ENCODE measurements around the gene MAMDC4.
"Not testable (repeated sequence)": the region's sequence is repeated elsewhere in the genome, so short reads cannot be mapped to it uniquely, and the experiment has no call there.

Gene MAMDC4

GRCh38 chr9:136831002-136831719, 21.0 kb upstream of the MAMDC4 start:
- Mint-ChIP-seq H3K27ac (no peak overlapping the region), H3K27me3 (no peaks in the 10 kb centered on the region), H3K36me3 (no peaks in the 10 kb centered on the region), H3K9me3 (ENCODE audit: low read depth) (no peaks in the 10 kb centered on the region), H3K4me1 (ENCODE audit: low read depth) (no peaks in the 10 kb centered on the region), H3K4me3 (no peak overlapping the region)

DNA sequence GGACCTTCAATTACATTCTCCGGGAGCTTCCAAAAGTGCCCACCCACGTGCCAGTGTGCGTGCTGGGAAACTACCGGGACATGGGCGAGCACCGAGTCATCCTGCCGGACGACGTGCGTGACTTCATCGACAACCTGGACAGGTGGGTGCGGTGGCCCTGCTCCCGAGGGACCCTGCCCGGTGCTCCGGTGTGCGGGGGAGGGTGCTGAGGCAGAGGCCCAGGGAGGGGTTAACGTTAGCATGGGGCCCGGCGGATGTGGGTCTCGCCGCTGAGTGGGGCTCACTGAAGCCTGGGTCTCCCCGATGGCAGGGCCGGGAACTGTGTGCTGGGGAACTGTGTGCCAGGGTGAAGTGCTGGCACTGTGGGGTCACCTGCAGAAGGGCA, 20.4 kb upstream of the MAMDC4 start:
- H3K36me3 Mint-ChIP-seq = no peaks in the 10 kb centered on the region
- H3K27ac Mint-ChIP-seq = no peak overlapping the region
- H3K9me3 Mint-ChIP-seq (ENCODE audit: low read depth) = no peaks in the 10 kb centered on the region
- H3K4me1 Mint-ChIP-seq (ENCODE audit: low read depth) = no peaks in the 10 kb centered on the region
- H3K27me3 Mint-ChIP-seq = no peaks in the 10 kb centered on the region
- H3K4me3 Mint-ChIP-seq = no peak overlapping the region

DNA sequence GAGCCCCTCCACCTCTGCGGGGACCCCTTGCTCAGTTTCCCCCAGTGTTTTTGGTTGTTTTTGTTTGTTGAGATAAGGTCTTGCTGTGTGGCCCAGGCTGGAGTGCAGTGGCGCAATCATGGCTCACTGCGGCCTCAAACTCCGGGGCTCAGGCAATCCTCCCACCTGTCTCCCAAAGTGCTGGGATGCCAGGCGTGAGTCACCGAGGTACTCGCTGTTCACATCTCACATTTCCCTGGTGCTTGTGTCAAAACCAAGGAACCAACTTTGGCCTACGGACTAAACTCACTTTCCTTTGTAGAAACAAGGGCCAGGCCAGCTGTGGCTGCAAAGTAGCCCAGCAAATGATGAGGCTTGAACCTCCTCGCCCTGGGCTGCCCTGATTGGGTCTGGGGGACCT, 19.6 kb upstream of the MAMDC4 start:
- H3K4me3 Mint-ChIP-seq = no peak overlapping the region
- no peak overlapping the region for H3K27ac Mint-ChIP-seq
- H3K9me3 Mint-ChIP-seq (ENCODE audit: low read depth) = no peaks in the 10 kb centered on the region
- H3K36me3 Mint-ChIP-seq = no peaks in the 10 kb centered on the region
- no peaks in the 10 kb centered on the region for H3K4me1 Mint-ChIP-seq (ENCODE audit: low read depth)
- H3K27me3 Mint-ChIP-seq = no peaks in the 10 kb centered on the region

DNA sequence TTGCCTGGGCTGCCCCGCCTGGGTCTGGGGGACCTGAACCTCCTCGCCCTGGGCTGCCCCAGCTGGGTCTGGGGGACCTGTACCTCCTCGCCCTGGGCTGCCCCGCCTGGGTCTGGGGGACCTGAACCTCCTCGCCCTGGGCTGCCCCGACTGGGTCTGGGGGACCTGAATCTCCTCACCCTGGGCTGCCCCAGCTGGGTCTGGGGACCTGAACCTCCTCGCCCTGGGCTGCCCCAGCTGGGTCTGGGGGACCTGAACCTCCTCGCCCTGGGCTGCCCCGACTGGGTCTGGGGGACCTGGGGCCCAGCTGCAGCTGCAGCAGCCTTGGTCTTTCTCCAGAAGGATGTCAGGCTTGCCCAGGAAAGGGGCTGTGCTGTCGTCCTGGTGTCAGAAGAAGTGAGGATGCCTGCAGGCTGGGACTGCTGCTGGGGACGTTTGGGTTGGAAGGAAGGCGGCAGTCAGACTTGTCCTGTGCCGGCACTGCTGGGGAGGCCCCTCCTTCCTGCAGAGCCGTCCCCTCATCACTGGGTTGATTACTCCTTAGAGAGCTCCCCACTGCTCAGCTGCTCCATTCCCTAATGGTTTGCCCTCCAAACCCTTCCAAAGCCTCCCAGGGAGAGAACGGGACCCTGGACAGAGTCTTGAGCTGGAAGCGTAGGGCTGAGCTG, 18.6 kb upstream of the MAMDC4 start:
- not testable (repeated sequence) for H3K4me1 Mint-ChIP-seq (ENCODE audit: low read depth); H3K4me3 Mint-ChIP-seq; H3K9me3 Mint-ChIP-seq (ENCODE audit: low read depth); H3K27ac Mint-ChIP-seq; H3K36me3 Mint-ChIP-seq; H3K27me3 Mint-ChIP-seq

DNA sequence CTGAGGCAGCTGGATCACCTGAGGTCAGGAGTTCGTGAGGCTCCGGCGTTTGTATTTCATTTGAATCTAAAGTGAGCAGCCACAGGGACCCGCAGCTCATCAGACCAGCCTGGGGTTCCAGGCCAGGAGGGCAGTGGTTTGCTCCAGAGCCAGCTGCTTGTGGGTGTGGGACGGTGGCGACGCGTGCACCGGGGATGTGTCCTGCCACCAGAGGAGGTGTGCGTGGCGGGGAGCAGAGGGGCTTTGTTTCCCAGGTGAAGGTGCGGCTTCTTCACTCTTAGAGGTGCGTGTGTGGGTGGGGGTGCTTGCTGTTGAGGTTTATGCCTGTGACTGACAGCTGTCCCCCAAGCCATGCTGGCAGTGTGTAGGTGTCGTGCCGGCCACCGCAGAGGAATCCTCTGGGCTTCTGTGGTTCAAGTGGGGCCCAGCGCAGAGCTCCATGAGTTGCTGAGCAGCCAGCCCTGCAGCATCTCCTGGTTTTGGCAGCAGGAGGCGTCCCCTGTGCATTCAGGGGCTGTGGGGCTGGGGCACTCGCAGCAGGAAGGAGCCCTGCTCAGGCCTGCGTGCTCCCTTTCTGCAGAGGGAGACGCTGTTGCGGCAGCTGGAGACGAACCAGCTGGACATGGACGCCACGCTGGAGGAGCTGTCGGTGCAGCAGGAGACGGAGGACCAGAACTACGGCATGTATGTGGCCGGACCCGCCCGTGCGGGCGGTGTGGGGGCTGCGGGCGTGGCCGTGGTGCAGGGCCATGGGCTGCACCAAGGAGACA, 16.8 kb upstream of the MAMDC4 start:
- Mint-ChIP-seq H3K27me3 (no peaks in the 10 kb centered on the region), H3K36me3 (peaks cover 3% of the 10 kb centered on the region), H3K4me3 (no peak overlapping the region), H3K4me1 (ENCODE audit: low read depth) (peaks cover 3% of the 10 kb centered on the region), H3K9me3 (ENCODE audit: low read depth) (no peaks in the 10 kb centered on the region), H3K27ac (no peak overlapping the region)

DNA sequence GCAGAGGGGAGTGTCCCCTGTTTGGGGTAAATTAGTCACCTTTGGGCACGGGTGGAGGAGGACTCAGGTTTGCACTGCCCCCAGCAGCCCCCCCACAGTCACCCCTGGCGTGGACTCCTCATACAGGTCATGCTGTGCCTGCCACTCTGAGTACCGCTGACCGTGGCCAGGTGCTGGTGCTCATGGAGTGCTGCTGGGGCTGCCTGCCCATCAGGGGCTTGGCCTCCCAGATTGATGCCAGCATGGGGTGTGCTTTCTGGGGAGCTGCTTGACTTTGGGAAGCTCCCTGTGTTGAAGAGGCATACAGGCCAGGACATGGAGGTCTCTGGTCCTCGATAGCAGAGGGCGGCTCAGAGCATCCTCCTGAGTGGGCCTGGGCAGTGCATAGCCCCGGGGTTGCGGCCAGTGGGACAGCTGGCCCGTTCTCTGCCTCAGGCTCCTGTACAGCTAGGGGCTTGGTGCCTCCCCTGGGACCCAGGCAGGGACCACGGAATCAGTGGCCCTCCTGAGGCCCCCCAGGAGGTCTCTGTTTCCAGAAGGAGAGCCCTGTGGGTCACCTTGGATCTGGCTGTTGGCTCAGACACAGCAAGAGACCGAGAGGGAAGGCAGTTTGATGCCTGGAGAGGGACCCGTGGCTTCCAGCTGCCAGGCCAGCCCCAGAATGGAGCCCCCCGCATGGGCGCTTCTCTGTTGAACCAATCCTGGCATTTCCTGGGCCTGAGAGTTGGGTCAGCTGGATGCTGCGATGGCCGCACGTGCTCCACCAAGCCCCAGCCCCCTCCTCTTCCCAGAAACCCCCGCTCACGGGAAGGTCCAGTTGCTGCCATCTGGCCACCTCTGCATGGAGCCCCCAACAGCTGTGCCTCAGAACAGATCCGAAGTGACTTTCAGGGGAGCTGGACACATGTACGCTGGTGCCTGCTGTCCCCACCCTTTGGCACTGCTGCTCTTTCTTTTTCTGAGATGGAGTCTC, 15.9 kb upstream of the MAMDC4 start:
- Mint-ChIP-seq H3K4me1 (ENCODE audit: low read depth) (peaks cover 3% of the 10 kb centered on the region), H3K9me3 (ENCODE audit: low read depth) (no peaks in the 10 kb centered on the region), H3K27me3 (no peaks in the 10 kb centered on the region), H3K36me3 (peaks cover 3% of the 10 kb centered on the region), H3K4me3 (no peak overlapping the region), H3K27ac (no peak overlapping the region)

DNA sequence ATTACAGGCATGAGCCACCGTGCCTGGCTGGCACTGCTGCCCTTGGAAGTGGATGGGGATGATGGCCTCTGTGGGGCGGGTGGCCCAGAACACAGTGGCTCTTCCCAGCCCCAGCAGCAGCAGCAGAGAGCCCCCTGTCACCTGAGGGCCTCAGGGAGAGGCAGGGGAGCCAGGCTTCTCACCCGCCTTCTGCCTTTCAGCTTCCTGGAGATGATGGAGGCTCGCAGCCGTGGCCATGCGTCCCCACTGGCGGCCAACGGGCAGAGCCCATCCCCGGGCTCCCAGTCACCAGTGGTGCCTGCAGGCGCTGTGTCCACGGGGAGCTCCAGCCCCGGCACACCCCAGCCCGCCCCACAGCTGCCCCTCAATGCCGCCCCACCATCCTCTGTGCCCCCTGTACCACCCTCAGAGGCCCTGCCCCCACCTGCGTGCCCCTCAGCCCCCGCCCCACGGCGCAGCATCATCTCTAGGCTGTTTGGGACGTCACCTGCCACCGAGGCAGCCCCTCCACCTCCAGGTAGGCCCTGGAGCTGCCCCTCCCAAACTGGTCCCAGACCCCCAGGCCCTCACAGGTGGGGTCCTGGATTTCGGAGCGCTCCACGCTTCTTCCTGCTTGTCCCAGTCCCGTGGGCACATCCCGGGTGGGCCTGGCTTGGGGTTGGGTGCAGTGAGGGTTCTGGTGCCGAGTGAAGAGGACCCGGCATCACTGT, 14.8 kb upstream of the MAMDC4 start:
- Mint-ChIP-seq H3K27ac (no peak overlapping the region), H3K4me1 (ENCODE audit: low read depth) (peaks cover 6% of the 10 kb centered on the region)

GRCh38 chr9:136837856-136838277, 14.3 kb upstream of the MAMDC4 start:
- H3K36me3 Mint-ChIP-seq; H3K4me1 Mint-ChIP-seq (ENCODE audit: low read depth); H3K27me3 Mint-ChIP-seq; H3K27ac Mint-ChIP-seq; H3K4me3 Mint-ChIP-seq; H3K9me3 Mint-ChIP-seq (ENCODE audit: low read depth): not testable (repeated sequence)

More for the DNA sequence above, 14.8 kb upstream of the MAMDC4 start:
- Mint-ChIP-seq H3K27me3 (no peaks in the 10 kb centered on the region), H3K9me3 (ENCODE audit: low read depth) (no peaks in the 10 kb centered on the region), H3K4me3 (no peak overlapping the region), H3K36me3 (peaks cover 3% of the 10 kb centered on the region)

DNA sequence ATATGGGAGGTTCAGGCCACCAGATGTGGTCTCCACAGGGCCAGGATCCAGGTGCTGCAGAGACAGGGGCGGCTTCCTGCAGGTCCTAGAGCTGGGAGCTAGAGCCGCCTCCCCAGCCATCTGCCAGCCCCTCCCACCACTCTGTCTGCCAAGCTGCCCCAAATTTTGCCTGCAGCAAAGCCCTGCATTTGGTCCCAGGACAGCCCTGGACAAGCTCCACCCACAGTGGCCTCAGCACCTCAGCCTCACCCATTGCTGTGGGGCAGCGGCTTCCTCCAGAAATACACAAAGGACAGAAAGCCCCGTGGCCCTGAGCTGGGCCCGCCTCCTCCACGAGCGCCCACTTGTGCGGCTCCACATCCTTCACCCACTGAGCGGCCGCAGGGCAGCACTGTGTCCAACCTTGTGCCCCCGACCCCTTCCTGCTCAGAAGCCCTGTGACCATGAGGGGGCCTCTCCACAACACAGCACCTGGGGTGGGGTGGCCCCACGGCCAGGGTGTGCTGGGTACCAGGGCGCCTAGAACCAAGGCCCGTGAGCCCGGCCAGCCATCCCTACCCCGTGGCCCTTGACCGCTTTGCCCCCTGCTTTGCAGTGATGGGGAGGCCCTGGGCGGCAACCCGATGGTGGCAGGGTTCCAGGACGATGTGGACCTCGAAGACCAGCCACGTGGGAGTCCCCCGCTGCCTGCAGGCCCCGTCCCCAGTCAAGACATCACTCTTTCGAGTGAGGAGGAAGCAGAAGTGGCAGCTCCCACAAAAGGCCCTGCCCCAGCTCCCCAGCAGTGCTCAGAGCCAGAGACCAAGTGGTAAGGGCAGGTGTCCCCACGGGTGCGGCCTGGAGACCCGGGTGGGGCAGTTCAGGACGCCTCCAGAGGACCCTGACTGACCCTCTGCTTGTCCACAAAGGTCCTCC, 13.6 kb upstream of the MAMDC4 start:
- Mint-ChIP-seq H3K4me3 (no peak overlapping the region), H3K27me3 (no peaks in the 10 kb centered on the region), H3K9me3 (ENCODE audit: low read depth) (no peaks in the 10 kb centered on the region), H3K27ac (no peak overlapping the region), H3K4me1 (ENCODE audit: low read depth) (peaks cover 10% of the 10 kb centered on the region), H3K36me3 (peaks cover 3% of the 10 kb centered on the region)

DNA sequence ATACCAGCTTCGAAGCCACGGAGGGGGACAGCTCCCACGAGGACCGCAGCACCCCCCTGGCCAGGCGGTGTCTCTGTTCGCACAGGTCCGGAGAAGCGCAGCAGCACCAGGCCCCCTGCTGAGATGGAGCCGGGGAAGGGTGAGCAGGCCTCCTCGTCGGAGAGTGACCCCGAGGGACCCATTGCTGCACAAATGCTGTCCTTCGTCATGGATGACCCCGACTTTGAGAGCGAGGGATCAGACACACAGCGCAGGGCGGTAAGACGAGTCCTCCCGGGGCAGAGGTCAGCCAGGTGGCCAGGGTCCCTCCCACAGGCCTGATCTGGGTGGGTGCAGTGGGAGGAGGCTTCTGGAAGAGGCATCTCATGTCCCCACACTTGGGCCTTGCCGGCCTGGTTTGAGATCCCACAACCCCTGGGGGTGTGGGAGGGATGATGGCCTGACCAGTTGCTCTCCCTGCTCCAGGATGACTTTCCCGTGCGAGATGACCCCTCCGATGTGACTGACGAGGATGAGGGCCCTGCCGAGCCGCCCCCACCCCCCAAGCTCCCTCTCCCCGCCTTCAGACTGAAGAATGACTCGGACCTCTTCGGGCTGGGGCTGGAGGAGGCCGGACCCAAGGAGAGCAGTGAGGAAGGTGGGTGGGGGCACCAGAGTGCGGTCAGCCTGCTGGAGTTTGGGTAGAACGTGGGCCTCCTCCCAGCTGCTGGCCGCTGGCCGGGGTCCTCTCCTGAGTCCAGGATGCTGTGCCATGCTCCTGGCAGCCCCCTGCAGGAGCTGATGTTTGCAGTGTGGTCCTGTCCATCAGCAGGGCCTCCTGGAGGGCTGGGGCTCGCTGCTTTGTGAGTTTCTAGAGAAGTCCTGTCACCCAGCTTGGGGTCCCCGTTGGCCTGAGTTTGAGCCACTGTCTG, 12.7 kb upstream of the MAMDC4 start:
- peaks cover 11% of the 10 kb centered on the region for H3K4me1 Mint-ChIP-seq (ENCODE audit: low read depth)
- H3K9me3 Mint-ChIP-seq (ENCODE audit: low read depth) = no peaks in the 10 kb centered on the region
- H3K27me3 Mint-ChIP-seq = no peaks in the 10 kb centered on the region
- no peak overlapping the region for H3K4me3 Mint-ChIP-seq
- peaks cover 3% of the 10 kb centered on the region for H3K36me3 Mint-ChIP-seq
- H3K27ac Mint-ChIP-seq = peak overlapping the region; percentile 54

- Mint-ChIP-seq H3K4me3 (no peak overlapping the region), H3K27me3 (no peaks in the 10 kb centered on the region), H3K4me1 (ENCODE audit: low read depth) (peaks cover 12% of the 10 kb centered on the region), H3K9me3 (ENCODE audit: low read depth) (no peaks in the 10 kb centered on the region), H3K27ac (peak overlapping the region; percentile 54), H3K36me3 (peaks cover 3% of the 10 kb centered on the region)
These were observed 11.8 kb upstream of the MAMDC4 start for GRCh38 chr9:136840140-136840876.

All from activated naive CD8-positive, alpha-beta T cell (primary cell).